Left ventricle myocardium inferior (tissue), 1 donor: ENCODE measurements around the gene MIER2. TPM values are rescaled to one million over a fixed set of nuclear protein-coding genes. Genes with fewer than 3 reads are reported as not detected.

ENCODE experiments used
- DNase-seq: peaks from one replicate; pipeline ENCODE4 v3.0.0-alpha.2; 2020
- H3K27ac ChIP-seq: fragments of 200-600 bp; replicated peaks from 2 replicates; pipeline ENCODE4 v1.8.0; 2021
- H3K27me3 ChIP-seq: fragments of 200-600 bp; 2 replicates; pipeline ENCODE4 v1.8.0; 2021; ENCODE audit warnings: low read depth
- H3K36me3 ChIP-seq: fragments of 200-600 bp; 2 replicates; pipeline ENCODE4 v1.8.0; 2021
- H3K4me1 ChIP-seq: fragments of 200-600 bp; 2 replicates; pipeline ENCODE4 v1.8.0; 2021
- H3K4me3 ChIP-seq: fragments of 200-600 bp; 2 replicates; pipeline ENCODE4 v1.8.0; 2021; ENCODE audit warnings: mild to moderate bottlenecking, moderate library complexity
- H3K9me3 ChIP-seq: fragments of 200-600 bp; replicated peaks from 2 replicates; pipeline ENCODE4 v1.8.0; 2021
- intact Hi-C: fragments of 100-400 bp; cut with micrococcal nuclease; formaldehyde crosslinking; loops from one replicate; pipeline ENCODE4 v1.11.0; 2022
- total RNA-seq: library from RNA; stranded (reverse); fragmentation: NEBNext Ultra II Directional; extraction: Animal tissue kit (Norgen Biotek cat#: 25700); gene quantifications from one replicate; pipeline ENCODE4 v1.2.1, GENCODE V29; 2021
- TF ChIP-seq, protein P1 (sequence below): fragments of 200-600 bp; IDR thresholded peaks from 2 replicates; pipeline ENCODE4 v1.8.0; 2021; ENCODE audit warnings: antibody characterized with exemption, mild to moderate bottlenecking, borderline replicate concordance
- donor health status: DM: no; HTN: yes; CAD: no; lungs with severe emphysema.

MIER2 gene
- total RNA-seq, 1 donor from 2014 or later: 15.9 TPM

DNA sequence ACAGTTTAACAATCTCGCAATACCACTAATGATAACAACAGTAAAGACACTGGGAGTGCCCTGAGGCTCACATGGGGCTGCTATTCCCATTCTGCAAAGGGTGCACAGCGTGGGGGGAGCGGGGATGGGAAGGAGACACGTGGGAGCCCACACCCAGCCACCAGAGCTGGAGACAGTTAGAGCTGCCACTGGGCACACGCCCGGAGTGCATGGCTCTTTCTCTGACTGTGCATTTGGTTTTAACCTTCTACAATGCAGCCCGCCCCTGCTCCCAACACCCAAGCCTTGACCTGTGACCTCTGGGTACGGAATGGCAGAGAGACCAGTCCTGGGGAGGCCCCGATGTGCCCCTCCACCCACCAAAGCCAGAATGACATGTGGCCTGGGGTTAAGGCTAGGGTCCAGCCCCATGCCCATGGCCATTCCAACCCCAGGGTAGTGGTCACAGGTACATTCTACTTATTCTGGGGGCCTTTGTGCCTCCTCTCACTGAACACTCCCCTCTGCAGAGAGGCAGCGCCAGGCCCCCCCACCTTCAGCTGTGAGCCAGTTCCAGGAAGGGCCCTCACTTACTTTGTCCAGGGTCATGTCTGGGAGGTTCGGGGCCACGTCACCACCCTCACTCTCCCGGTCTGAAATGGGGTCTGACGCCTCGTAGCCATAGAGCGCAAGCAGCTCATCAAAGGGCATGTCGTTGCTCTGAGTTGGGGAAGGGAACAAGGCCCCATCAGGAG lies 17.1 kb downstream of the MIER2 start:
- no peak overlapping the region for H3K4me3 ChIP-seq
- H3K4me1 ChIP-seq: peaks cover 5% of the 10 kb centered on the region
- intact Hi-C loops: no loop called here
- H3K9me3 ChIP-seq: peaks cover 14% of the 10 kb centered on the region
- H3K36me3 ChIP-seq: peaks cover 89% of the 10 kb centered on the region
- H3K27ac ChIP-seq: no peak overlapping the region
- DNase-seq: no peak
- TF ChIP-seq, protein P1, sequence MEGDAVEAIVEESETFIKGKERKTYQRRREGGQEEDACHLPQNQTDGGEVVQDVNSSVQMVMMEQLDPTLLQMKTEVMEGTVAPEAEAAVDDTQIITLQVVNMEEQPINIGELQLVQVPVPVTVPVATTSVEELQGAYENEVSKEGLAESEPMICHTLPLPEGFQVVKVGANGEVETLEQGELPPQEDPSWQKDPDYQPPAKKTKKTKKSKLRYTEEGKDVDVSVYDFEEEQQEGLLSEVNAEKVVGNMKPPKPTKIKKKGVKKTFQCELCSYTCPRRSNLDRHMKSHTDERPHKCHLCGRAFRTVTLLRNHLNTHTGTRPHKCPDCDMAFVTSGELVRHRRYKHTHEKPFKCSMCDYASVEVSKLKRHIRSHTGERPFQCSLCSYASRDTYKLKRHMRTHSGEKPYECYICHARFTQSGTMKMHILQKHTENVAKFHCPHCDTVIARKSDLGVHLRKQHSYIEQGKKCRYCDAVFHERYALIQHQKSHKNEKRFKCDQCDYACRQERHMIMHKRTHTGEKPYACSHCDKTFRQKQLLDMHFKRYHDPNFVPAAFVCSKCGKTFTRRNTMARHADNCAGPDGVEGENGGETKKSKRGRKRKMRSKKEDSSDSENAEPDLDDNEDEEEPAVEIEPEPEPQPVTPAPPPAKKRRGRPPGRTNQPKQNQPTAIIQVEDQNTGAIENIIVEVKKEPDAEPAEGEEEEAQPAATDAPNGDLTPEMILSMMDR: no peak
- no peaks in the 10 kb centered on the region for H3K27me3 ChIP-seq

DNA sequence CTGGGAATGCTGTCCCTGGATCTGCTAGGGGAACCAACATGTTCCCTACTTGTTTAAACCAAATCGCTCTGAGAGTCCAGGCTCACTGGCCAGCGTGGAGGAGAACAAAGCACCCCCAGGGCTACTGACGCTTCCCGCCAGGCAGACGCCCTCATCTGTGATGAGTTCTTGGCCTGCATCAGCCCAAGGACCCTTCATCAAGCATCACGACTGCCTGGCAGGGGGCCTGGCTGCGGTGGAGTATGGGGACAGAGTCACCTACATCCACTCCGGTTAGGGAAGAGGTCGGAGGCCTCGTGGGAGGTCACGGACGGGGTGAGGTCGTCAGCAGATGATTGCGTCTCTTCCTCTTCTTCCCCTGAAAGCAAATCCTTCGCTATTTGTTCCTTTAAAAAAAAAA lies 17.7 kb downstream of the MIER2 start:
- Histone ChIP-seq H3K27ac (no peak overlapping the region), H3K27me3 (no peaks in the 10 kb centered on the region), H3K9me3 (peaks cover 14% of the 10 kb centered on the region), H3K4me3 (no peak overlapping the region), H3K4me1 (peaks cover 5% of the 10 kb centered on the region), H3K36me3 (peaks cover 92% of the 10 kb centered on the region)
- intact Hi-C loops: no loop called here
- TF ChIP-seq, protein P1: no peak
- no peak for DNase-seq

DNA sequence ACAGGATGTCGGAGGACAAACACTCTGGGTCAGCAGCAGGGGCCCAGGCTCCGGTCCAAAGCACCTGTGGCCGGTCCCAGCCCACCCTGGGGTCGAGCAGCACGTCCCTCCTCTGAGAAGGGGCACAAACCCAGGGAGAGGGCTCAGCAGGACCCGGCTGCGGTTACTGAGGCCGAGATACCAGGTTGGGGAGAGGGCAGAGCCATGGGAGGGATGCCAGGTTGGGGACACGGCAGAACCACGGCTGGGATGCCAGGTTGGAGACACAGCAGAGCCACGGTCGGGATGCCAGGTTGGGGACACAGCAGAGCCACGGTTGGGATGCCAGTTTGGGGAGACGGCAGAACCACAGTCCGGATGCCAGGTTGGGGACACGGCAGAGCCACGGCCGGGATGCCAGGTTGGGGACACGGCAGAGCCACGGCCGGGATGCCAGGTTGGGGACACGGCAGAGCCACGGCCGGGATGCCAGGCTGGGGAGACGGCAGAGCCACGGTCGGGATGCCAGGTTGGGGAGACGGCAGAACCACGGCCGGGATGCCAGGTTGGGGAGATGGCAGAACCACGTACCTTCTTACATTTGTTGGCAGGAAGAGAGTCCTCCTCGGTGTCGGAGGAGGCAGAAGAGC lies 18.5 kb downstream of the MIER2 start:
- TF ChIP-seq, protein P1: no peak
- Histone ChIP-seq H3K27me3 (no peaks in the 10 kb centered on the region), H3K4me1 (peaks cover 5% of the 10 kb centered on the region), H3K9me3 (peaks cover 15% of the 10 kb centered on the region), H3K4me3 (no peak overlapping the region), H3K27ac (no peak overlapping the region), H3K36me3 (peaks cover 92% of the 10 kb centered on the region)
- intact Hi-C loops: no loop called here
- no peak for DNase-seq

DNA sequence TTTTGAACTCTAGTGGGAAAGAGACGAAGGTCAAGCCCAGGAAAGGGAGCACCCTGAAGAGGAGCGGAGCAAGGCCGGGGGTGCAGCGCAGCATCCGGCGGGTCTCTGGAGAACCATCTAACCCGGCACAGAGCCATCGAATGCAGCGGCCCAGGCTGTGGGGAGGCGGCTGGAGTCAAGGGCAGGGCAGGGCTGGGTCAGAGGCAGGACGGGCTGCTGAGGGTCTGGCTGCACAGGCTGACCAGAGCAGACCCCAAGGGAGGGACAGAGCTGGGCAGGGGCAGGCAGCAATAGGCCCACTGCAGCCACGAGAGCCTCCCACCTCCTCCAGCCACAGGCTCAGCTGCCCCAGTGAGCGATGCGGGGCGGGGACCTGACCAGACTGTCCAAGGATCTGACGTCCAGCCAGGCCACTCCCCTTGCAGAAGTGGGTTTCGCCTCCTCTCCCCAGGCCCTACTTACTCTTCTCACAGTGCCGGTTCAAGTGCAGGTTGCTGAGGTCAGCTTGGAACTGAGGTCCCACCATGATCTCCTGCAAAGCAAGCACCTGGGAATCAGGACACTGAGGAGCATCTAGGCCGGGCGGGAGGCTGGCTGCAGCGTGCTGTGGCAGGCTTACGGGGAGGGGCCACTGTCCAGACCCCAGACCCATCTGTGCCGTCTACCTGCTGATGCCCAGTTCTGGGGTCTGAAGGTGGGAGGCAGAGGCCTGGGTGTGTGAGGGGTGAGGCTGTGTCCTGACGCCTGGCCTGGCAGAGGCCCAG lies 19.2 kb downstream of the MIER2 start:
- no peak for DNase-seq

DNA sequence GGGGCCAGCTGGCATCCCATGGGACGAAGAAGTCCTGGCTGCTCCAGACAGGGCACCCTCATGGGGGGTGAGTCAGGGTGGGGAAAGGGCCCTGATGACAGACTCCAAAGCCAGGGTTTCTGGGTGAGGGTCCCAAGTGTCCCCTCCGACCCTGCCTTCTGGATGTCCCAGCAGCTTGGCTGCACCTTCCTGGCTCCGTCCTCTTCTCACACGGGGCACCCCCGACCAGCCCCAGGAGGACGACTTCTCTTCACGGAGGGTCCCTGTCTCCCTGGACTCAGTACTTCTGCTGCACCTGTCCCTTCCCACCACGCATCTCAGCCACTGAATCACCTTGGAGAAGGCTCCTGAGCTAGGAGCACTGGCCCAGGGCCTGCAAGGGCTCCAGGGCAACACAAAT lies 19.9 kb downstream of the MIER2 start:
- Histone ChIP-seq H3K36me3 (peaks cover 92% of the 10 kb centered on the region), H3K4me1 (peaks cover 5% of the 10 kb centered on the region), H3K27me3 (no peaks in the 10 kb centered on the region), H3K4me3 (no peak overlapping the region), H3K27ac (no peak overlapping the region), H3K9me3 (peaks cover 16% of the 10 kb centered on the region)
- DNase-seq: no peak
- TF ChIP-seq, protein P1: no peak
- intact Hi-C loops: no loop called here

More for the DNA sequence above, 19.2 kb downstream of the MIER2 start:
- Histone ChIP-seq H3K9me3 (peaks cover 16% of the 10 kb centered on the region), H3K27ac (peak overlapping the region; percentile 17), H3K4me1 (peaks cover 5% of the 10 kb centered on the region), H3K4me3 (no peak overlapping the region), H3K27me3 (no peaks in the 10 kb centered on the region), H3K36me3 (peaks cover 92% of the 10 kb centered on the region)
- TF ChIP-seq, protein P1: no peak
- intact Hi-C loops: no loop called here
